ENCODE data around the gene HCN4.

DNA sequence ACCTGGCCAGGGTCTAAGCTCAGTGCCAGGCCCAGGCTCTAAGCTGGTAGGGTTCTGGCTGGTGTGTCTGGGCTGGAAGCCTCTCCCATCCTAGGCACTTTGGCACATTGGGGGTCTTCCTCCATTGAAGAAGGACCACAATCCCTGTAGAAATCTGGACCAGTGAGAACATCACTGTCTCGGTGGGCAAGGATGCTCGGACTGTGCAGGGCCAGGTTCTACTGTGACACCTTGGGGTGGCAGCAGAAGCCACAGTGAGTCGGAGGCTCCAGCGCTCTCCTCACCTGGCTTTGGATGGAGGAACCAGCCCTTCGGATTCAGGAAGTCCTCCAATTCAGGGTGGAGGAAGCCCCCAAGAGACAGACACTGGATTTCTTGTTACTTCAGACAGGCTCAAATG lies 17.5 kb upstream of the HCN4 start:
- no peak for TF ChIP-seq EZH2 (IDR thresholded peaks at IDR 0.05; ENCODE audit: insufficient read depth, poor library complexity, severe bottlenecking)
- TF ChIP-seq EZH2phosphoT487 (IDR thresholded peaks at IDR 0.05; ENCODE audit: insufficient read depth, low read depth) = no peak
